ENCODE data around the gene PRKAG2.

The PRKAG2 gene

GRCh38 chr7:151817981-151818673 is 58.8 kb downstream of the PRKAG2 start:
- DNase-seq (ENCODE audit: low read depth in 2 of 2): no peak

GRCh38 chr7:151817315-151817690 is 59.6 kb downstream of the PRKAG2 start:
- DNase-seq (ENCODE audit: low read depth in 2 of 2): no peak

- DNase-seq (ENCODE audit: low read depth in 2 of 2): no peak
Observed at GRCh38 chr7:151816562-151817314, 60.2 kb downstream of the PRKAG2 start.

DNA sequence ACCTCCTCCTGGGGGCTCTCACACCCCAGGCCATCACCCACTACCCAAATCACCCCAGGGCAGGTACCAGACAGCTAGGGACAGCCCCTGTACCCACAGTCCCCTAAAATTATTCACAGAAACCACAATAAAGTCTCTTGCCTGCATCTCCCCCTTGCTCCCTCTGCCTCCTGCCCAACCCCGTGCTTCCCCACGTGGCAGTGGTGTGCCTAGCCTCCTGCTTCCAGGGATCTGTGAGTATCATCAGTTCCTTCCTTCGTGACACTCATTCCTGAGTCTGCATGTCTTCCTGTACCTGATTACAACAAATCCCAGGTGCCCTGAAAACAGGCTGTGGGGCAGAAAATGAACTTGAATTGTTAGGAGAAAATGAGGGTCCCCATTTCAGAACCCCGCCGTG is 61.5 kb downstream of the PRKAG2 start:
- no peak for DNase-seq (ENCODE audit: low read depth in 2 of 2)

GRCh38 chr7:151814400-151815009 is 62.4 kb downstream of the PRKAG2 start:
- no peak for DNase-seq (ENCODE audit: low read depth in 2 of 2)

- no peak for DNase-seq (ENCODE audit: low read depth in 2 of 2)
Observed at GRCh38 chr7:151813997-151814396, 62.9 kb downstream of the PRKAG2 start.

DNA sequence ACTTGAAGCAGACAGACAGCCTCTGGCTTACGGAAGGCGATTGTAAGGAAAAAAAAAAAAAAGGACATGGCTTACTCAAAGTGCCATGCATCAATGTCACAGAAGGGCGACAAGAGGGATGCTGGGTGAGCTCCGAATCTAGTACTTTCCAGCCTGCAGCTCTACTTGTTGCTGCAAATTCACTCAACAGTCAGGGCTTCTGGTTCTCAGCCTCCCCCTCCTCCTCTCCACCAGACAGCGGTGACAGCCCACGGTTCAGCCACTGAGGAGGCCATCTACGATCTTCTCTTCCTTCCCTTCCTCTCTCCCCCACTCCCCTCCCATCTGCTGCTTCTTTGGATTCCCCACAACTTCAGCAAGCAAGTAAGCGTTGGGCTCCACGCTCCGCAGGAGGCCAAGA is 63.5 kb downstream of the PRKAG2 start:
- no peak for DNase-seq (ENCODE audit: low read depth in 2 of 2)

GRCh38 chr7:151812967-151813366 is 63.9 kb downstream of the PRKAG2 start:
- DNase-seq (ENCODE audit: low read depth in 2 of 2): no peak

- no peak for DNase-seq (ENCODE audit: low read depth in 2 of 2)
Observed at GRCh38 chr7:151810441-151811232, 66.3 kb downstream of the PRKAG2 start.

DNA sequence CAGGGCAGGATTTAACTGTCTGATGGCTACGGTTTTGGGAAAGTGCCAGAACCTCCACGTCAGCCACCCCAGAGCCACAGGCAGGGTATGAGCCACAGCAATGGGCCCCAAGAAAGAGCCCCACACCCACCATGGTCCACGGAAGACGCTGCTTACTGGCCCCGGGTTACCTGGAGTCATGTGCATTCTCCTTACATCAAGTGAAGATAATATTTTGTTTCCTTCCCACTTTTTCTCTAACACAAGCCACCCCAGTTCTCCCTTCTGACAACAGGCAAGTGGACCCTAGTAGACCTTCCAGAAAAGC is 67.1 kb downstream of the PRKAG2 start:
- no peak for DNase-seq (ENCODE audit: low read depth in 2 of 2)

DNA sequence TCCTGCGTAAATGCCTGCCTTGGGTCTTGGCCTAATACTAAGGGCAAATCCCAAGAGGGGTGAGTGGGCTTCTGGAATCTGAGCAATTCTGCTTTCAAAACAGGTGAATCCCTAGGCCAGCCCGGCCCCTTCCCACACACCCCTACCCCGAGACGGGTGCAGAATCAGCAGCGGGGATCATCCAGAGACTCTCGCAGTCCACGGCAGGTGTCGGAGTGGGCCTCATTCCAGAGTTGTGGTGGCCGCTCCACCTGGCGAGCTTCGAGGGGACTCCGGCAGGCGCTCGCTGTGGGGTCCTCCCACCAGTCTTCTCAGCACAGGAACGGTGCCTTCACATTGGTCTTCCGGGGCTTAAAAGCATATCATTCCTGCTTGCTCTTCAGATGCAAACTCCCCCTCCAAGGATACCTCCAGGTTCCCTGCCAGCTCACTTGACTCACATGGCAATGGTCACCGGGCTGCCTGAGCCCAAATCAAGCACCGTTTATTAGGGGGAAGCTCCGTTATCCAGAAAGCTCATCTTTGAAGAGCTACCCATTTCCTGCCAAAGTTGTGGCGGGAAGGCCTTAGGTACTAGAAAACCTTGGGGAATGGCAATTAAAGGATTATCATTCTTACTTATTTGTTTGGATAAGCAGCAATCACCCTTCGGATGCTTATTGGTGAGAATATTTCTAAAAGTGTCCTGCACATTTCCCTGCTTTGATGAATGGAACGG is 67.6 kb downstream of the PRKAG2 start:
- no peak for DNase-seq (ENCODE audit: low read depth in 2 of 2)

DNA sequence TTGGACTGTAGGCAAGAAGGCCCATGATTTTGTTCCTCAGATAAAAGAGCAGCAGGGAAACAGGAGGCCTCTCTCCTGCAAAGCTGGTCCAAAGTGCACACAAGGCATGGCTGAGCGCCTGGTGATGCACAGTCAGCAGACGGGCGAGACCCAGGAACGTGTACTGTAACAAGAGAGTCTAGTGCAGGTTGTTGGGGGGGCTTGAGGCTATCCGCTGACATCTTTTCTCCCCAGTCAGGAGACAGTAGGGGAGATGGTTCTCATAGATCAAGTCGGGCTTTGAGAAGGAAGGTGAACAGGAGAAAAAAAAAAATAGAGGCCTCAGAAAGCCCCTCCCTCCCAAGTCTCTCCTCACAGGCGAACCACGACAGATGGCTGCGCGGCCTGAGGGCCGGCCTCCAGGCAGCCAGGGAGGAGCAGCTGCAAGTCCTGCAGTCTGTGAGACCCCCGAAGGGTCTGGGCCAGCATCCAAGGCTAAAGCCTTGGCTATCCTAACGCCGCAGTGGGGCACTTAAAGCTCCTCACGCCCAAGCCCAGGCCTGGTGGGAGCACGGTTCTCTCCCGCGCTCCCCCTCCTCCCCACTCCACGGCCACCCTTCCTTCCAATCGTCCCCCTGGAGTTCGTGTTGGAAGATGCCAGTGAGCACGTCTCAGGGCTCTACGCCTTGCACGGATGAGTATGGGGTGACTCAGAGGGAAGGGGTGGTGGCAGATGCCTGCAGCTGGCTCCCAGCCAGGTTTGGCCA is 68.3 kb downstream of the PRKAG2 start:
- no peak for DNase-seq (ENCODE audit: low read depth in 2 of 2)

GRCh38 chr7:151807846-151808245 is 69.1 kb downstream of the PRKAG2 start:
- no peak for DNase-seq (ENCODE audit: low read depth in 2 of 2)

DNA sequence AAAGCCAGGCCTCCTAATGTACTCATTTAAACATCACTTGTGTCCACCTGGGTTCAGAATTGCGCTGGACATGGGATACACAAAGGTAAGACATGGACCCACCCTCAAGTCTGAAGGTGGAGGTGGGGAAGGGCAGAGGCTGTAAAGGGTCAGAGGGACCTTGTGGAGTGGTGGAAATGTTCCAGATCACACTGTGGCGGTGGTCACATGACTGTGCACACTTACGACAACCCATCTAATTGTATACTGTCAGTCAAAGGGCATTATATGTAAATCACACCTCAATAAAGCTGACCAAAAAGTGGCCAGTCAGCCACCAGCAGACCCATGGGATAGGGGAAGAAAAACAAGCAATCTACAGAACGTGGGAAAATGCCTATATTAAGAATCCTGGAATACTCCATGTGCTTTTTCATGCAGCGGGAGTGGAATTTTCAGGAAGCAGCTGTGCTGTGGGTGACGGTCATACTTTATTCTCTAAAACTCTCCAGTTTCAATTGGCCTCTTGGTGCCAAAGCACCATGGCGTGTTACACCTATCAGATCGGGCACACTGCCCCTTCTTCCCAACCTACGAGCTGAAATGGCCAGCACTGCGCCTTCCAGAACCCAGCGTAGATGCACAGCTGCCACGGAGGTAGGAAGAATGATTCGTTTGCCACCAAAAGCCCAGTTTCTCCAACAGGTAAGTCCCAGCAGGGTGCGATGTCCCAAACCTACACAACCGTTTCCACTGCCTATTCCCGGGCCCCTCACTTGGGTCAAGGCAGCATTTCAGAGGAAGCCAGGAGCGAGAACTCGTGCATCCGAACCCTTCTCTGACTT is 69.8 kb downstream of the PRKAG2 start:
- DNase-seq (ENCODE audit: low read depth in 2 of 2): no peak

GRCh38 chr7:151806204-151806603 is 70.7 kb downstream of the PRKAG2 start:
- no peak for DNase-seq (ENCODE audit: low read depth in 2 of 2)

DNA sequence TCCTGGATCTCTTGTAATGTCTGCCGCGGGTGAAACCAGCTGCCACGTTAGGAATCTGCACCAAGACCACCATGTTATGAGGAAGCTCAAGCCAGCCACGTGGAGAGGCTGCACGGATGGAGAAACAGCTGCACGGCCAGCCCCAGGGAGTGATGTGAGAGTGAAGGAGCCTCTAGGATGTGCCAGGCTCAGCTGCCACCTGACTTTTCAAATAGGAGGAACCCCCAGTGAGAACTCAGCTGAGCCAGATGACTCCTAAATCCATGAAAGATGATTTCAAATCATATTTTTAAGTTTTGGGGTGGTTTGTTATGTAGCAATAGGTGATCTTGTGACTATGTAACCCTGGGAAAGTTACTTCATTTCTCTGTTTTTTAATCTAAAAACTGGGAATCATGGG is 71.7 kb downstream of the PRKAG2 start:
- no peak for DNase-seq (ENCODE audit: low read depth in 2 of 2)

GRCh38 chr7:151804756-151805155 is 72.2 kb downstream of the PRKAG2 start:
- no peak for DNase-seq (ENCODE audit: low read depth in 2 of 2)

DNA sequence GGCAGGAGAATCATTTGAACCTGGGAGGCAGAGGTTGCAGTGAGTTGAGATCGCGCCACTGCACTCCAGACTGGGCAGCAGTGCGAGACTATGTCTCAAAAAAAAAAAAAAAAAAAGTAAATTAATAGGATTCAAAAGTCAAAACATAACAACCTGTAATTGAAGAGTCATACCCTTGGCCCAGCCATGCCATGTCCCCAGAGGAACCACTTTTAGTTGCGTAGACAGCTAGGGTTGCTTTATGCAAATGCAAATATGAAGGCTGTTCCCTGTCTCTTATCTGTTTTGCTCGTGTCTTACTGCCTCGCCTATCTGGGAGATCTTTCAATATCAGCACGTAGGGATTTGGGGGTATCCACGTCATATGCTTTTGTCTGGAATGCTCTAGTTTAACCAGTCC is 73.1 kb downstream of the PRKAG2 start:
- DNase-seq (ENCODE audit: low read depth in 2 of 2): no peak

DNA sequence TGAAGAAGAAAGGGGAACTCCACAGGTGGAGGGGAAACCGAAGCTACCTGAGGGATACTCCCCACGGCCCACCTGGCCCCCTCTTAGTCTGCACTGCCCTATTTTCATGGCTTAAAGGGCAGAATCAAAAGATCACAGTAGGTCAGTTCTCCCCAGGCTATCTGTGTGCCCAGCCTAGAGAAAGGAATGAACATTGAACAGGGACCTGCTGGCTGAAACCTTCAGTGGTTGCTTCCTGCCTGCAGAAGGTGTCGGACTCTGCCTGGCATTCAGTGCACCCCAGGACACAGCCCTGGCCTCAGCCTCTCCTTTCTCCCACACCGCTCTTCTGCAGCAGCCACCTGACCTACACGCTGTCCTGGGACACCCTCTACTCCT is 74.5 kb downstream of the PRKAG2 start:
- no peak for DNase-seq (ENCODE audit: low read depth in 2 of 2)

DNA sequence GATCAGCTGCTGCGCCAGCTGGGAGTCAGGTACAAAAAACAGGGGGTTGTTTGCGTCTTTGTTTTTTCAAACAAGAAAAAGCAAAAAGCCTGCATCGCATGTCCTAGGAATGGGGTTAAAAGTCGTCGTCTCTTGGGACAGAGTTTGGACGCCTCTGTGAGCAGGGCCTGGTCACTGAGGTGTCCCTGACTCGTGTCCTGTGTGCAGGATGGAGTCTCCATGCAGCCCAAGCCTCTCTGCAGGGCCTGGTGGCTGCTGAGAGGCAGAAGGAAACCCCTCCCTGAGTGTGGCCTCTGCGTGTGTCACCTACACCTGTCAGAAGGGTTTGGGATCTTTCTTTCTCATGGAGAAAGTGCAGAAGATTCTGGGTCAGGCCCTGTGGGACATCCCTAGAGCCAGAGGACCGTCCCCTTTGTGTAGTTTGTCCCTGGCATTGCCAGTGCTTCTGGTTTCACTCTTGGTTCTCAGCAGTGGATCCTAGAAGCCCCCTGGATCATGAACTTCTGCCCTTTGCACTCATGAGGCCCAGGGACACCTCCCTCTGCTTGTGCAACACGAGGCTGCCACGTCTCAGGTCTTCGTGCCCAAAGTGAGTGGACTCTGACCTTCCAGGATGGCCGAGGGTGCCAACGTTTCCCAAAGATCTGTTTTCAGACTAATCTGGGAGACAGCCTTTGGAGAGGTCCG is 75.0 kb downstream of the PRKAG2 start:
- DNase-seq (ENCODE audit: low read depth in 2 of 2): no peak
